IMR-90 (cell line): ENCODE measurements around the gene NKAPL. TPM values are rescaled to one million over a fixed set of nuclear protein-coding genes. Genes with fewer than 3 reads are reported as not detected.

Experiments
- ATAC-seq: fragments of 200-7000 bp; cut with Tn5 transposase; 2 replicates; pipeline ENCODE4 v1.9.1; 2020; ENCODE audit warnings: low read depth, mild to moderate bottlenecking, moderate library complexity
- BruUV-seq: library from RNA; stranded (reverse); fragments of 400-500 nt; replicated peaks from 2 replicates; lab custom pipeline; 2021; lab: Mats Ljungman, UMichigan
- CTCF ChIA-PET: fragments of 300-600 bp; formaldehyde crosslinking; extraction: SDS; loops from one replicate; lab custom pipeline; 2021; ENCODE audit warnings: antibody characterized with exemption; lab: Yijun Ruan, JAX
- POLR2A ChIA-PET: fragments of 300-600 bp; sonication (Branson Sonifier 250); formaldehyde crosslinking; loops from one replicate; lab custom pipeline; 2022; ENCODE audit warnings: antibody characterized with exemption; ENCODE audit not compliant: unreplicated experiment; lab: Charles Lee
- DNase-seq: peaks from one replicate; pipeline ENCODE4 v3.0.0; 2013
- H2AFZ ChIP-seq: replicated peaks from 2 replicates; pipeline ENCODE3; 2013; ENCODE audit warnings: low read length, mild to moderate bottlenecking; ENCODE audit not compliant: poor library complexity
- H2AK5ac ChIP-seq: 2 replicates; pipeline ENCODE4 v1.6.1; 2013; ENCODE audit warnings: low read depth, low read length, inconsistent platforms
- H2AK9ac ChIP-seq: replicated peaks from 2 replicates; pipeline ENCODE3; 2013; ENCODE audit warnings: mild to moderate bottlenecking, low read depth, low read length, moderate library complexity; ENCODE audit not compliant: poor library complexity
- H2BK120ac ChIP-seq: 2 replicates; pipeline ENCODE4 v1.6.1; 2013; ENCODE audit warnings: low read depth, low read length, inconsistent platforms
- H2BK15ac ChIP-seq: 3 replicates; pipeline ENCODE4 v1.6.1; 2013; ENCODE audit warnings: low read depth, low read length, inconsistent platforms
- H2BK20ac ChIP-seq: 2 replicates; pipeline ENCODE4 v1.6.1; 2013; ENCODE audit warnings: low read depth, mild to moderate bottlenecking, inconsistent platforms, low read length, moderate library complexity
- H2BK5ac ChIP-seq: 2 replicates; pipeline ENCODE4 v1.6.1; 2013; ENCODE audit warnings: mild to moderate bottlenecking, low read depth, low read length, inconsistent platforms; ENCODE audit not compliant: poor library complexity, severe bottlenecking
- H3K14ac ChIP-seq: replicated peaks from 2 replicates; pipeline ENCODE4 v1.6.1; 2013; ENCODE audit warnings: low read depth, low read length, inconsistent platforms
- H3K18ac ChIP-seq: 2 replicates; pipeline ENCODE4 v1.6.1; 2013; ENCODE audit warnings: low read depth, low read length, control low read depth
- H3K23ac ChIP-seq: 2 replicates; pipeline ENCODE4 v1.6.1; 2013; ENCODE audit warnings: low read depth, low read length, inconsistent platforms
- H3K27ac ChIP-seq: 2 replicates; pipeline ENCODE4 v1.5.1; 2013; ENCODE audit warnings: mild to moderate bottlenecking, control low read depth, low read length; ENCODE audit not compliant: insufficient read depth
- H3K27me3 ChIP-seq: 2 replicates; pipeline ENCODE4 v1.6.1; 2013; ENCODE audit warnings: low read length; ENCODE audit not compliant: control insufficient read depth, insufficient read depth
- H3K36me3 ChIP-seq: 2 replicates; pipeline ENCODE4 v1.6.1; 2013; ENCODE audit warnings: low read length, mixed read lengths; ENCODE audit not compliant: control insufficient read depth, insufficient read depth
- H3K4ac ChIP-seq: 2 replicates; pipeline ENCODE4 v1.6.1; 2013; ENCODE audit warnings: low read depth, low read length, inconsistent platforms
- H3K4me1 ChIP-seq: 2 replicates; pipeline ENCODE4 v1.6.1; 2013; ENCODE audit warnings: low read length, mixed read lengths; ENCODE audit not compliant: control insufficient read depth, insufficient read depth
- H3K4me2 ChIP-seq: 2 replicates; pipeline ENCODE4 v1.6.1; 2013; ENCODE audit warnings: low read depth, mild to moderate bottlenecking, control low read depth, low read length, moderate library complexity
- H3K4me3 ChIP-seq: 2 replicates; pipeline ENCODE4 v1.5.1; 2013; ENCODE audit warnings: low read depth, mild to moderate bottlenecking, control low read depth, low read length, moderate library complexity; ENCODE audit not compliant: insufficient read depth
- H3K56ac ChIP-seq: 2 replicates; pipeline ENCODE4 v1.6.1; 2013; ENCODE audit warnings: low read length, inconsistent platforms; ENCODE audit not compliant: insufficient read depth; ENCODE audit errors: extremely low read depth
- H3K79me1 ChIP-seq, 2 experiments: 2 replicates each; pipeline ENCODE4 v1.6.1; 2013; ENCODE audit warnings: low read length in 2 of 2, inconsistent platforms in 1 of 2, low read depth in 1 of 2
- H3K9ac ChIP-seq: 2 replicates; pipeline ENCODE4 v1.6.1; 2013; ENCODE audit warnings: low read depth, low read length, control low read depth
- H3K9me1 ChIP-seq: 2 replicates; pipeline ENCODE4 v1.6.1; 2013; ENCODE audit warnings: low read length, inconsistent platforms; ENCODE audit not compliant: insufficient read depth
- H3K9me3 ChIP-seq: 2 replicates; pipeline ENCODE4 v1.6.1; 2013; ENCODE audit warnings: low read length; ENCODE audit not compliant: control insufficient read depth, insufficient read depth
- H4K20me1 ChIP-seq: 2 replicates; pipeline ENCODE4 v1.6.1; 2013; ENCODE audit warnings: low read length, inconsistent platforms; ENCODE audit not compliant: insufficient read depth
- H4K5ac ChIP-seq: 2 replicates; pipeline ENCODE4 v1.6.1; 2013; ENCODE audit warnings: mild to moderate bottlenecking, low read depth, low read length, control low read depth
- H4K8ac ChIP-seq, 2 experiments: 2 replicates each; pipeline ENCODE4 v1.6.1; 2013; ENCODE audit warnings: low read depth in 2 of 2, low read length in 2 of 2, control low read depth in 1 of 2, inconsistent platforms in 1 of 2
- H4K91ac ChIP-seq: 2 replicates; pipeline ENCODE4 v1.6.1; 2013; ENCODE audit warnings: low read depth, low read length, inconsistent platforms; ENCODE audit not compliant: insufficient read depth
- BHLHE40 ChIP-seq: fragments of 150-350 bp; IDR thresholded peaks from 2 replicates; pipeline ENCODE4 v1.6.1; 2016; ENCODE audit warnings: mild to moderate bottlenecking, low read depth, low read length
- CEBPB ChIP-seq: IDR thresholded peaks from 2 replicates; pipeline ENCODE4 v1.6.1; 2012; ENCODE audit warnings: low read depth, low read length, improper control_type of control experiment
- CHD1 ChIP-seq: IDR thresholded peaks from 2 replicates; pipeline ENCODE4 v1.6.1; 2012; ENCODE audit warnings: low read depth, low read length, improper control_type of control experiment
- ELK1 ChIP-seq: fragments of 150-350 bp; IDR thresholded peaks from 2 replicates; pipeline ENCODE4 v1.6.1; 2016; ENCODE audit warnings: low read depth, mild to moderate bottlenecking, low read length, moderate library complexity, borderline replicate concordance
- FOS ChIP-seq: fragments of 150-350 bp; IDR thresholded peaks from 2 replicates; pipeline ENCODE4 v1.6.1; 2016; ENCODE audit warnings: low read depth, low read length
- MAFK ChIP-seq: IDR thresholded peaks from 2 replicates; pipeline ENCODE4 v1.6.1; 2012; ENCODE audit warnings: low read depth, low read length, improper control_type of control experiment
- MAZ ChIP-seq: IDR thresholded peaks from 2 replicates; pipeline ENCODE4 v1.6.1; 2012; ENCODE audit warnings: low read depth, mild to moderate bottlenecking, low read length, improper control_type of control experiment, moderate library complexity, borderline replicate concordance
- MXI1 ChIP-seq: IDR thresholded peaks from 2 replicates; pipeline ENCODE4 v1.6.1; 2012; ENCODE audit warnings: low read depth, mild to moderate bottlenecking, low read length, moderate library complexity, borderline replicate concordance
- NFE2L2 ChIP-seq: fragments of 150-350 bp; IDR thresholded peaks from 2 replicates; pipeline ENCODE4 v1.6.1; 2016; ENCODE audit warnings: low read depth, mild to moderate bottlenecking, low read length
- POLR2A ChIP-seq: IDR thresholded peaks from 2 replicates; pipeline ENCODE4 v1.6.1; 2012; ENCODE audit warnings: mild to moderate bottlenecking, low read depth, low read length
- RAD21 ChIP-seq: IDR thresholded peaks from 2 replicates; pipeline ENCODE4 v1.6.1; 2012; ENCODE audit warnings: low read length, improper control_type of control experiment
- RCOR1 ChIP-seq: IDR thresholded peaks from 2 replicates; pipeline ENCODE4 v1.6.1; 2012; ENCODE audit warnings: mild to moderate bottlenecking, low read length, improper control_type of control experiment; ENCODE audit not compliant: insufficient replicate concordance
- RFX5 ChIP-seq: IDR thresholded peaks from 2 replicates; pipeline ENCODE4 v1.8.0; 2012; ENCODE audit warnings: low read depth, mild to moderate bottlenecking, low read length, moderate library complexity
- SMC3 ChIP-seq: fragments of 150-350 bp; IDR thresholded peaks from 2 replicates; pipeline ENCODE4 v1.6.1; 2016; ENCODE audit warnings: low read depth, mild to moderate bottlenecking, antibody characterized with exemption, low read length, moderate library complexity
- USF2 ChIP-seq: fragments of 150-350 bp; IDR thresholded peaks from 2 replicates; pipeline ENCODE4 v1.6.1; 2017; ENCODE audit warnings: mild to moderate bottlenecking, antibody characterized with exemption, low read length, low read depth
- WGBS, 2 experiments: methylation state at CpG; one replicate each; pipeline versions ENCODE4 v1.1.5 to v1.1.7; 2013; ENCODE audit warnings: missing lambda C conversion rate in 2 of 2; ENCODE audit not compliant: insufficient read length in 1 of 2; ENCODE audit errors: extremely low coverage in 2 of 2; 5-methylcytosine and 5-hydroxymethylcytosine counted together
- dilution Hi-C: fragments of 300-500 bp; cut with HindIII; formaldehyde crosslinking; loops from one replicate; pipeline ENCODE4 v1.14.3; 2018; ENCODE audit warnings: low sequenced_read_pairs; ENCODE audit not compliant: unreplicated experiment
- in situ Hi-C: fragments of 300-500 bp; cut with MboI; formaldehyde crosslinking; loops from 3 replicates; pipeline ENCODE4 v1.14.3; 2019; ENCODE audit warnings: low sequenced_read_pairs, inconsistent platforms, mixed read lengths
- intact Hi-C: fragments of 100-400 bp; cut with micrococcal nuclease; formaldehyde crosslinking; loops from 2 replicates; pipeline ENCODE4 v1.10.0; 2022
- polyA plus RNA-seq, 3 experiments: library from polyadenylated mRNA; depleted of rRNA; stranded (reverse); fragments of >200 nt; gene quantifications; 2 replicates each; pipeline ENCODE4 v1.2.3, GENCODE V29; 2012; ENCODE audit warnings: low replicate concordance in 1 of 3
- total RNA-seq: library from RNA; depleted of rRNA; stranded (reverse); fragments of >200 nt; gene quantifications from 2 replicates; pipeline ENCODE4 v1.2.3, GENCODE V29; 2012
- TF ChIP-seq, protein P1 (sequence below): conservative IDR thresholded peaks from 2 replicates; pipeline ENCODE4 v1.5.1; 2012; ENCODE audit warnings: mild to moderate bottlenecking, low read depth, low read length, improper control_type of control experiment

Gene NKAPL
- total and polyA plus RNA-seq, 2 of the 4 experiments (the other 2 are of a cell fraction): 0.51 to 0.54 TPM

DNA sequence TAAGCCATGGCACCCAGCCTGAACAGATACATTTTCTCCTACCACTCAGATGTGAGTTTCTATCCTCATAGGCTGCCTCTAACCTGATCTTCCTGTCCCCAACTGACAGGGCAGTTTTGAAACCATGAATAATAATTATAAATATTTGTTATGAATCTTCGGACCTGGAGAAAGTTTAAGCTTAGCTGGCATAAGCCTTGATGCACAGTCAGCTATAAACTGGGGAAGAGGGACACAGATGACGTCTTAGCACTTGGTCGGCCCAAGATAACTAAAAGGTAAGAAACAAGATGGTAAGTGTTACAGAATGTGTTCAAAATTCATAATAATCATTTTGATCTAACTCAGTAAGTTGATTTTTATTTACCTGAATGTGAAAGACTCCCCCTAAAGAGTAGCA is 15.2 kb upstream of the NKAPL start:
- no peak overlapping the region for H2BK120ac ChIP-seq
- ChIA-PET CTCF (interaction anchor here (1.3 kb wide), 1 partner anchor 21 kb away, joined by 5 read pairs; no protein-coding TSS in a partner anchor), POLR2A (no interaction called here)
- no peak overlapping the region for H3K9ac ChIP-seq
- H3K23ac ChIP-seq: no peak overlapping the region
- ATAC-seq (no peak), DNase-seq (no peak)
- no CpG with 5 or more reads among the region's 3 CpGs for WGBS, 2 experiments
- no peak overlapping the region for H4K91ac ChIP-seq
- H2BK15ac ChIP-seq: no peak overlapping the region
- H2AFZ ChIP-seq: no peak overlapping the region
- no peak overlapping the region for H3K4ac ChIP-seq
- H3K4me3 ChIP-seq: no peak overlapping the region
- H3K9me3 ChIP-seq: no peaks in the 10 kb centered on the region
- H2AK9ac ChIP-seq: no peak overlapping the region
- TF ChIP-seq, protein P1, sequence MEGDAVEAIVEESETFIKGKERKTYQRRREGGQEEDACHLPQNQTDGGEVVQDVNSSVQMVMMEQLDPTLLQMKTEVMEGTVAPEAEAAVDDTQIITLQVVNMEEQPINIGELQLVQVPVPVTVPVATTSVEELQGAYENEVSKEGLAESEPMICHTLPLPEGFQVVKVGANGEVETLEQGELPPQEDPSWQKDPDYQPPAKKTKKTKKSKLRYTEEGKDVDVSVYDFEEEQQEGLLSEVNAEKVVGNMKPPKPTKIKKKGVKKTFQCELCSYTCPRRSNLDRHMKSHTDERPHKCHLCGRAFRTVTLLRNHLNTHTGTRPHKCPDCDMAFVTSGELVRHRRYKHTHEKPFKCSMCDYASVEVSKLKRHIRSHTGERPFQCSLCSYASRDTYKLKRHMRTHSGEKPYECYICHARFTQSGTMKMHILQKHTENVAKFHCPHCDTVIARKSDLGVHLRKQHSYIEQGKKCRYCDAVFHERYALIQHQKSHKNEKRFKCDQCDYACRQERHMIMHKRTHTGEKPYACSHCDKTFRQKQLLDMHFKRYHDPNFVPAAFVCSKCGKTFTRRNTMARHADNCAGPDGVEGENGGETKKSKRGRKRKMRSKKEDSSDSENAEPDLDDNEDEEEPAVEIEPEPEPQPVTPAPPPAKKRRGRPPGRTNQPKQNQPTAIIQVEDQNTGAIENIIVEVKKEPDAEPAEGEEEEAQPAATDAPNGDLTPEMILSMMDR: no peak
- no peak for TF ChIP-seq POLR2A
- no peak for TF ChIP-seq BHLHE40
- TF ChIP-seq MXI1: no peak
- no peak for TF ChIP-seq RCOR1
- no peak for TF ChIP-seq CEBPB
- TF ChIP-seq FOS: no peak
- no peak for TF ChIP-seq MAFK
- no peak for TF ChIP-seq RFX5
- TF ChIP-seq SMC3: no peak
- no peak for TF ChIP-seq USF2
- no peak for TF ChIP-seq RAD21
- TF ChIP-seq ELK1: no peak
- TF ChIP-seq CHD1: no peak
- TF ChIP-seq NFE2L2: no peak
- TF ChIP-seq MAZ: no peak
- H3K56ac ChIP-seq: no peak overlapping the region
- intact Hi-C loops (no loop called here), in situ Hi-C loops (no loop called here), dilution Hi-C loops (no loop called here)
- peaks cover 29% of the 10 kb centered on the region for H3K36me3 ChIP-seq
- no peak overlapping the region for H3K14ac ChIP-seq
- no peak overlapping the region for H2BK5ac ChIP-seq
- no peak overlapping the region for H4K5ac ChIP-seq
- no peak overlapping the region for H2BK20ac ChIP-seq
- no peaks in the 10 kb centered on the region for H3K9me1 ChIP-seq
- no peak overlapping the region for H3K27ac ChIP-seq
- H3K18ac ChIP-seq: no peak overlapping the region
- H4K8ac ChIP-seq: no peak overlapping the region
- no peak overlapping the region for H3K4me2 ChIP-seq
- H3K79me1 ChIP-seq: no peaks in the 10 kb centered on the region; a peak in 1 of 4 replicates
- H2AK5ac ChIP-seq: no peak overlapping the region
- no peaks in the 10 kb centered on the region for H3K4me1 ChIP-seq
- H3K27me3 ChIP-seq: no peaks in the 10 kb centered on the region
- no TSS peak for BruUV-seq
- H4K20me1 ChIP-seq: no peaks in the 10 kb centered on the region
